H9 (cell line): ENCODE data around the gene AGTRAP. TPM values are rescaled to one million over a fixed set of nuclear protein-coding genes. Genes with fewer than 3 reads are reported as not detected.

Experiments used
- DNase-seq: peaks from one replicate; pipeline ENCODE4 v3.0.0-alpha.2; 2017
- H2AFZ ChIP-seq: one replicate; pipeline ENCODE4 v1.6.1; 2013; ENCODE audit warnings: mild to moderate bottlenecking, low read length, control low read depth, moderate library complexity
- H2AK5ac ChIP-seq: 2 replicates; pipeline ENCODE4 v1.6.1; 2013; ENCODE audit warnings: low read length, control low read depth, mixed read lengths; ENCODE audit not compliant: insufficient read length
- H2BK120ac ChIP-seq: one replicate; pipeline ENCODE4 v1.6.1; 2013; ENCODE audit warnings: low read depth, mild to moderate bottlenecking, low read length, control low read depth, inconsistent platforms; ENCODE audit not compliant: poor library complexity, severe bottlenecking
- H2BK12ac ChIP-seq: 2 replicates; pipeline ENCODE4 v1.6.1; 2013; ENCODE audit warnings: low read length, control low read depth, mixed read lengths, low read depth; ENCODE audit not compliant: insufficient read length
- H2BK15ac ChIP-seq: 2 replicates; pipeline ENCODE4 v1.6.1; 2013; ENCODE audit warnings: low read depth, low read length, control low read depth
- H2BK20ac ChIP-seq: one replicate; pipeline ENCODE4 v1.6.1; 2013; ENCODE audit warnings: low read depth, mild to moderate bottlenecking, low read length, control low read depth, inconsistent platforms; ENCODE audit not compliant: poor library complexity, severe bottlenecking
- H2BK5ac ChIP-seq: 2 replicates; pipeline ENCODE4 v1.6.1; 2013; ENCODE audit warnings: low read length, control low read depth, mixed read lengths; ENCODE audit not compliant: insufficient read length
- H3K14ac ChIP-seq: 2 replicates; pipeline ENCODE4 v1.6.1; 2013; ENCODE audit warnings: low read length, control low read depth; ENCODE audit not compliant: insufficient read depth
- H3K18ac ChIP-seq: 2 replicates; pipeline ENCODE4 v1.6.1; 2013; ENCODE audit warnings: low read depth, mild to moderate bottlenecking, mixed read lengths, low read length, control low read depth; ENCODE audit not compliant: insufficient read length
- H3K23ac ChIP-seq: 2 replicates; pipeline ENCODE4 v1.6.1; 2013; ENCODE audit warnings: low read length, control low read depth, mixed read lengths, low read depth; ENCODE audit not compliant: insufficient read length
- H3K23me2 ChIP-seq: 2 replicates; pipeline ENCODE4 v1.6.1; 2013; ENCODE audit warnings: low read depth, mild to moderate bottlenecking, mixed read lengths, low read length, control low read depth; ENCODE audit not compliant: insufficient read length, poor library complexity, severe bottlenecking
- H3K27ac ChIP-seq: 2 replicates; pipeline ENCODE4 v1.5.1; 2013; ENCODE audit warnings: low read length, control low read depth, mixed read lengths, low read depth; ENCODE audit not compliant: insufficient read length
- H3K27me3 ChIP-seq: 2 replicates; pipeline ENCODE4 v1.6.1; 2013; ENCODE audit warnings: low read length, control low read depth, inconsistent platforms; ENCODE audit not compliant: insufficient read depth
- H3K4ac ChIP-seq: 2 replicates; pipeline ENCODE4 v1.6.1; 2013; ENCODE audit warnings: low read depth, mild to moderate bottlenecking, control low read depth, inconsistent platforms, low read length, moderate library complexity
- H3K4me1 ChIP-seq: 2 replicates; pipeline ENCODE4 v1.6.1; 2013; ENCODE audit warnings: low read length, control low read depth, inconsistent platforms; ENCODE audit not compliant: insufficient read depth
- H3K4me2 ChIP-seq: 2 replicates; pipeline ENCODE4 v1.6.1; 2013; ENCODE audit warnings: low read length, control low read depth, mixed read lengths; ENCODE audit not compliant: insufficient read length, insufficient read depth
- H3K56ac ChIP-seq: 2 replicates; pipeline ENCODE4 v1.6.1; 2013; ENCODE audit warnings: low read depth, mild to moderate bottlenecking, mixed read lengths, low read length, control low read depth; ENCODE audit not compliant: insufficient read length
- H3K79me1 ChIP-seq: 2 replicates; pipeline ENCODE4 v1.6.1; 2013; ENCODE audit warnings: low read depth, mild to moderate bottlenecking, moderate library complexity, low read length, control low read depth, inconsistent platforms; ENCODE audit not compliant: insufficient read depth, poor library complexity, severe bottlenecking
- H3K79me2 ChIP-seq: 2 replicates; pipeline ENCODE4 v1.6.1; 2013; ENCODE audit warnings: low read length, control low read depth, inconsistent platforms; ENCODE audit not compliant: insufficient read depth
- H3K9ac ChIP-seq: 2 replicates; pipeline ENCODE4 v1.6.1; 2013; ENCODE audit warnings: low read length, control low read depth, mixed read lengths; ENCODE audit not compliant: insufficient read length; ENCODE audit errors: extremely low read depth
- H3K9me3 ChIP-seq: one replicate; pipeline ENCODE4 v1.6.1; 2013; ENCODE audit warnings: low read depth, low read length, inconsistent platforms; ENCODE audit not compliant: control insufficient read depth
- H3T11ph ChIP-seq: one replicate; pipeline ENCODE4 v1.6.1; 2013; ENCODE audit warnings: mild to moderate bottlenecking, low read length, control low read depth, inconsistent platforms
- H4K20me1 ChIP-seq: one replicate; pipeline ENCODE4 v1.6.1; 2013; ENCODE audit not compliant: control insufficient read depth, insufficient read length, insufficient read depth
- H4K5ac ChIP-seq: 2 replicates; pipeline ENCODE4 v1.6.1; 2013; ENCODE audit warnings: low read depth, mild to moderate bottlenecking, mixed read lengths, low read length, control low read depth; ENCODE audit not compliant: insufficient read length
- H4K8ac ChIP-seq: replicated peaks from 2 replicates; pipeline ENCODE4 v1.6.1; 2013; ENCODE audit warnings: low read length, control low read depth, mixed read lengths, low read depth; ENCODE audit not compliant: insufficient read length
- H4K91ac ChIP-seq: 2 replicates; pipeline ENCODE4 v1.6.1; 2013; ENCODE audit warnings: low read depth, mild to moderate bottlenecking, moderate library complexity, mixed read lengths, low read length, control low read depth; ENCODE audit not compliant: insufficient read length
- H3K27ac Mint-ChIP-seq, 3 experiments: 2 replicates in 2 of 3; 3 replicates in 1 of 3; pipeline ENCODE4 v1.8.0; 2020 to 2021; ENCODE audit warnings: mixed read lengths in 3 of 3, mild to moderate bottlenecking in 1 of 3, moderate library complexity in 1 of 3
- H3K27me3 Mint-ChIP-seq: 2 replicates; pipeline ENCODE4 v1.8.0; 2021; ENCODE audit warnings: low read depth, mild to moderate bottlenecking, moderate library complexity, mixed read lengths
- H3K36me3 Mint-ChIP-seq, 3 experiments: 2 replicates in 2 of 3; 3 replicates in 1 of 3; pipeline ENCODE4 v1.8.0; 2020 to 2021; ENCODE audit warnings: low read depth in 3 of 3, mixed read lengths in 3 of 3; ENCODE audit not compliant: insufficient read depth in 1 of 3
- H3K4me1 Mint-ChIP-seq, 2 experiments: 2 replicates each; pipeline ENCODE4 v1.8.0; 2020; ENCODE audit warnings: mixed read lengths in 2 of 2
- H3K4me3 Mint-ChIP-seq, 2 experiments: 2 replicates in 1 of 2; 3 replicates in 1 of 2; pipeline ENCODE4 v1.8.0; 2020 to 2021; ENCODE audit warnings: mild to moderate bottlenecking in 2 of 2, mixed read lengths in 2 of 2, moderate library complexity in 1 of 2
- H3K9me3 Mint-ChIP-seq, 2 experiments: 2 replicates in 1 of 2; 3 replicates in 1 of 2; pipeline ENCODE4 v1.8.0; 2020; ENCODE audit warnings: mild to moderate bottlenecking in 2 of 2, mixed read lengths in 2 of 2, moderate library complexity in 1 of 2
- CTCF ChIP-seq: fragments of 200-600 bp; sonication (generic); conservative IDR thresholded peaks from 3 replicates; pipeline ENCODE4 v1.8.0; 2021; ENCODE audit warnings: antibody characterized with exemption, mild to moderate bottlenecking
- total RNA-seq: library from RNA; stranded (reverse); gene quantifications from 2 replicates; pipeline ENCODE4 v1.2.1, GENCODE V29; 2021

Gene AGTRAP
- total RNA-seq, 1 experiment from 2014 or later, result 60.9 TPM

DNA sequence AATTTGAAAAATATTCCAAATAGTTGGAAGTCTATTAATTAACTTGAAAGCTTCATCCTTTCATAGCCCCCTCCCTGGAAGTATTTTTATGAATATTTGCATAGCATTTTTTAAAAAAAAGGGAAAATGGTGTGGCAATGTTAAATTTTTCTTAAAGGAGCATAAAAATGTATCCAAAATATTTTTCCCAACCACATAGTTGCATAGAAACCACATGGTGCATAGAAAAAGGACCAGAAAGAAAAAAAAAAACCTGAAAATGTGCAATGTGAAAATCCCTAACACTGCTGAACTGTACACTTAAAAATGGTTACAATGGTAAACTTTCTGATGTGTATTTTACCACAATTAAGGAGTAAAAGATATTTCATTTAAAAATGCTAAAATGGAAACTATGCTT is 34.1 kb downstream of the AGTRAP start:
- no peak overlapping the region for H2BK12ac ChIP-seq
- H4K91ac ChIP-seq, result no peak overlapping the region
- H4K8ac ChIP-seq, result no peak overlapping the region
- Mint-ChIP-seq H3K4me1 (no peaks in the 10 kb centered on the region), H3K27me3 (peaks cover 18% of the 10 kb centered on the region), H3K27ac (no peak overlapping the region), H3K9me3 (no peaks in the 10 kb centered on the region), H3K4me3 (no peak overlapping the region), H3K36me3 (no peaks in the 10 kb centered on the region)
- no peaks in the 10 kb centered on the region for H3K79me2 ChIP-seq
- H3K27me3 ChIP-seq, result no peaks in the 10 kb centered on the region
- no peak overlapping the region for H2AFZ ChIP-seq
- no peak overlapping the region for H2BK120ac ChIP-seq
- H3K9ac ChIP-seq, result no peak overlapping the region
- H3K79me1 ChIP-seq, result no peaks in the 10 kb centered on the region
- H3K4me2 ChIP-seq, result no peak overlapping the region
- H4K5ac ChIP-seq, result no peak overlapping the region
- H3K23ac ChIP-seq, result no peak overlapping the region
- H2BK20ac ChIP-seq, result no peak overlapping the region
- H3K9me3 ChIP-seq, result no peaks in the 10 kb centered on the region
- no peaks in the 10 kb centered on the region for H4K20me1 ChIP-seq
- H3K18ac ChIP-seq, result no peak overlapping the region
- H2BK15ac ChIP-seq, result no peak overlapping the region
- no peak overlapping the region for H3K4ac ChIP-seq
- no peak for DNase-seq
- no peak overlapping the region for H2AK5ac ChIP-seq
- H3K14ac ChIP-seq, result no peak overlapping the region
- H3K27ac ChIP-seq, result no peak overlapping the region
- H3K56ac ChIP-seq, result no peak overlapping the region
- no peak overlapping the region for H3T11ph ChIP-seq
- no peaks in the 10 kb centered on the region for H3K23me2 ChIP-seq
- H2BK5ac ChIP-seq, result no peak overlapping the region
- no peak for TF ChIP-seq CTCF
- no peaks in the 10 kb centered on the region for H3K4me1 ChIP-seq
